ENCODE data around the gene ST3GAL4. TPM values are rescaled to one million over a fixed set of nuclear protein-coding genes. Genes with fewer than 3 reads are reported as not detected.

Gene ST3GAL4
- total RNA-seq, 6 experiments from 2014 or later, result 7.0 to 25.6 (median 17.5) TPM

- TF ChIP-seq CTCF (IDR thresholded peaks at IDR 0.05) (no peak), POLR2A (IDR thresholded peaks at IDR 0.05) (no peak)
- Histone ChIP-seq H3K4me3 (no peak overlapping the region), H3K27me3 (no peaks in the 10 kb centered on the region), H3K4me1 (peaks cover 0 to 65% (median 25%) of the 10 kb centered on the region in 4 donors), H3K9me3 (no peaks in the 10 kb centered on the region), H3K36me3 (peaks cover 0 to 32% (median 14%) of the 10 kb centered on the region in 4 donors), H3K27ac (peak overlapping the region in 1 of 3 donors; percentile 37)
- intact Hi-C loops (cut with DNase I), result loop anchor here in 1 of 2 donors (10.0 kb wide), 1 partner anchor 59 kb away; no protein-coding TSS in a partner anchor
- DNase-seq (peak in 1 of 3 donors; percentile 32), ATAC-seq (peak in 2 of 4 donors; percentile 5 to 7)
- WGBS (ENCODE audit: insufficient coverage, low coverage, low lambda C conversion rate, missing lambda C conversion rate), result 46% methylated on average over 6 of the region's 8 CpGs
Measured at GRCh38 chr11:126336138-126336541, 19.3 kb upstream of the ST3GAL4 start.

GRCh38 chr11:126336671-126337101 lies 18.8 kb upstream of the ST3GAL4 start:
- Histone ChIP-seq H3K36me3 (peaks cover 0 to 32% (median 15%) of the 10 kb centered on the region in 4 donors), H3K9me3 (no peaks in the 10 kb centered on the region), H3K4me1 (peaks cover 0 to 64% (median 23%) of the 10 kb centered on the region in 4 donors), H3K27me3 (no peaks in the 10 kb centered on the region), H3K4me3 (no peak overlapping the region), H3K27ac (peak overlapping the region in 1 of 3 donors; percentile 37)
- ATAC-seq (peak in 3 of 4 donors; percentile 1 to 3 (median 3)), DNase-seq (peak in 1 of 3 donors; percentile 48)
- WGBS (ENCODE audit: insufficient coverage, low coverage, low lambda C conversion rate, missing lambda C conversion rate), result 40% methylated on average over 1 of the region's 9 CpGs
- TF ChIP-seq POLR2A (IDR thresholded peaks at IDR 0.05) (no peak), CTCF (IDR thresholded peaks at IDR 0.05) (no peak)
- intact Hi-C loops (cut with DNase I), result loop anchor here in 1 of 2 donors (10.0 kb wide), 1 partner anchor 58 kb away; no protein-coding TSS in a partner anchor

- ATAC-seq (peak; percentile 3 to 10 (median 10)), DNase-seq (no peak)
- Histone ChIP-seq H3K4me1 (peaks cover 0 to 59% (median 21%) of the 10 kb centered on the region in 4 donors), H3K27ac (peak overlapping the region in 1 of 3 donors; percentile 37), H3K36me3 (peaks cover 0 to 33% (median 16%) of the 10 kb centered on the region in 4 donors), H3K27me3 (no peaks in the 10 kb centered on the region), H3K4me3 (no peak overlapping the region), H3K9me3 (no peaks in the 10 kb centered on the region)
- WGBS (ENCODE audit: insufficient coverage, low coverage, low lambda C conversion rate, missing lambda C conversion rate), result no CpG with 5 or more reads among the region's 4 CpGs
- intact Hi-C loops (cut with DNase I), result loop anchor here in 1 of 2 donors (10.0 kb wide), 1 partner anchor 58 kb away; no protein-coding TSS in a partner anchor
- TF ChIP-seq POLR2A (IDR thresholded peaks at IDR 0.05) (no peak), CTCF (IDR thresholded peaks at IDR 0.05) (no peak)
Measured at GRCh38 chr11:126337126-126337473, 18.4 kb upstream of the ST3GAL4 start.

GRCh38 chr11:126337474-126338241 lies 17.8 kb upstream of the ST3GAL4 start:
- no peak overlapping the region for H3K4me3 ChIP-seq
- H3K27me3 ChIP-seq, result no peaks in the 10 kb centered on the region
- WGBS (ENCODE audit: insufficient coverage, low coverage, low lambda C conversion rate, missing lambda C conversion rate), result no CpG with 5 or more reads among the region's 15 CpGs
- TF ChIP-seq POLR2A (IDR thresholded peaks at IDR 0.05) (no peak), CTCF (IDR thresholded peaks at IDR 0.05) (no peak)
- peaks cover 0 to 37% (median 16%) of the 10 kb centered on the region in 4 donors for H3K36me3 ChIP-seq
- intact Hi-C loops (cut with DNase I), result loop anchor here in 1 of 2 donors (10.0 kb wide), 1 partner anchor 57 kb away; no protein-coding TSS in a partner anchor
- H3K4me1 ChIP-seq, result peaks cover 0 to 54% (median 19%) of the 10 kb centered on the region in 4 donors
- DNase-seq (peak in 1 of 3 donors; percentile 55), ATAC-seq (peak; percentile 7 to 49 (median 38))
- no peaks in the 10 kb centered on the region for H3K9me3 ChIP-seq
- no peak overlapping the region for H3K27ac ChIP-seq

Measured in right lobe of liver (tissue), 6 donors.